Peyer's patch (tissue), 4 donors: Measurements from ENCODE around the gene CNDP2.

Source experiments
- CTCF ChIP-seq, 6 experiments: fragments of 450-650 bp in 4 of 6; fragments of 200-600 bp in 2 of 6; sonication (generic) in 1 of 6; IDR thresholded peaks; one replicate each; pipeline ENCODE4 v1.5.1; 2017 to 2019; ENCODE audit warnings: antibody characterized with exemption in 6 of 6, mild to moderate bottlenecking in 3 of 6, moderate library complexity in 1 of 6
- POLR2A ChIP-seq, 2 donors: fragments of 450-650 bp; IDR thresholded peaks; one replicate each; pipeline ENCODE4 v1.5.1; 2017; ENCODE audit warnings: antibody characterized with exemption in 2 of 2, mild to moderate bottlenecking in 2 of 2, moderate library complexity in 2 of 2

- TF ChIP-seq POLR2A (IDR thresholded peaks at IDR 0.05) (no peak), CTCF (IDR thresholded peaks at IDR 0.05) (no peak)
These were observed 40.2 kb upstream of the CNDP2 start for GRCh38 chr18:74456017-74456348.
